Measurements from ENCODE around the gene PPIE.
"Not testable (repeated sequence)": the region's sequence is repeated elsewhere in the genome, so short reads cannot be mapped to it uniquely, and the experiment has no call there.

DNA sequence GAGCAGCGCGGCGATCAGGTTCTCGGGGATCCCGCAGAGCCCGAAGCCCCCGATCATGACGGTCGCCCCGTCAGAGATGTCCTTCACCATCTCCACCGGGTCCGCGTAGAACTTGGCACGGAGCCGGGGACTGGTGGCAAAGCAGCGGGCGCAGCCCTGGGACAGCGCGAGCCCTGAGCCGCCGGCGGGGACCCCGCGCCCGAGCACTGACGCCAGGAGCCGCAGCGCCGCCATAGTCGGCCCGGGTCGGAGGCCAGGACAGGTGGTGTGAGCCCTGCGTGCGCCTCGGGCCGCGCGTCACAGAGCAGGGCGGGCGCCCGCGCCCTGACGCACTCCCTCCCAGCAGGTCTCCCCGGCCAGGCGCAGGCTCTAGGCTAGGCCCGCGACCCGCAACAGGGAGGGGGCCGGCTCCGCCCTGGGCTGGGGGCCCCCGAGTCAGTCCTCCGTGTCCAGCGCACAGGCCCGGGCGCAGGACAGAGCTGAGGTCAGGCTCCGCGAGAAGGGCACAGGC lies 32.4 kb downstream of the PPIE start, which contains the start of gene OXCT2:
- TF ChIP-seq, protein P1, sequence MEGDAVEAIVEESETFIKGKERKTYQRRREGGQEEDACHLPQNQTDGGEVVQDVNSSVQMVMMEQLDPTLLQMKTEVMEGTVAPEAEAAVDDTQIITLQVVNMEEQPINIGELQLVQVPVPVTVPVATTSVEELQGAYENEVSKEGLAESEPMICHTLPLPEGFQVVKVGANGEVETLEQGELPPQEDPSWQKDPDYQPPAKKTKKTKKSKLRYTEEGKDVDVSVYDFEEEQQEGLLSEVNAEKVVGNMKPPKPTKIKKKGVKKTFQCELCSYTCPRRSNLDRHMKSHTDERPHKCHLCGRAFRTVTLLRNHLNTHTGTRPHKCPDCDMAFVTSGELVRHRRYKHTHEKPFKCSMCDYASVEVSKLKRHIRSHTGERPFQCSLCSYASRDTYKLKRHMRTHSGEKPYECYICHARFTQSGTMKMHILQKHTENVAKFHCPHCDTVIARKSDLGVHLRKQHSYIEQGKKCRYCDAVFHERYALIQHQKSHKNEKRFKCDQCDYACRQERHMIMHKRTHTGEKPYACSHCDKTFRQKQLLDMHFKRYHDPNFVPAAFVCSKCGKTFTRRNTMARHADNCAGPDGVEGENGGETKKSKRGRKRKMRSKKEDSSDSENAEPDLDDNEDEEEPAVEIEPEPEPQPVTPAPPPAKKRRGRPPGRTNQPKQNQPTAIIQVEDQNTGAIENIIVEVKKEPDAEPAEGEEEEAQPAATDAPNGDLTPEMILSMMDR (optimal IDR thresholded peaks at IDR 0.05 in 1 of 3, IDR thresholded peaks at IDR 0.05 in 1 of 3, conservative IDR thresholded peaks at IDR 0.05 in 1 of 3; ENCODE audit: extremely low read depth in 1 of 3, insufficient read depth in 2 of 3, low read length in 3 of 3): not testable (repeated sequence)
- not testable (repeated sequence) for TF ChIP-seq EZH2 (IDR thresholded peaks at IDR 0.05; ENCODE audit: low read length)
